DOHH2 (cell line): ENCODE data around the gene ADGRG1.

Source experiments
- H3F3A ChIP-seq: fragments of 200-600 bp; sonication (generic), shearing (Covaris generic); 2 replicates; pipeline ENCODE4 v1.6.0; 2016; ENCODE audit warnings: antibody characterized with exemption, mild to moderate bottlenecking; ENCODE audit not compliant: control insufficient read depth, insufficient read depth
- H3K27ac ChIP-seq: fragments of 200-600 bp; sonication (generic); 2 replicates; pipeline ENCODE4 v1.5.1; 2014; ENCODE audit warnings: low read depth, mild to moderate bottlenecking, low read length, moderate library complexity
- H3K27me3 ChIP-seq: fragments of 200-600 bp; sonication (generic); 2 replicates; pipeline ENCODE4 v1.6.1; 2014; ENCODE audit warnings: mild to moderate bottlenecking, low read length, mixed read lengths; ENCODE audit not compliant: control insufficient read depth
- H3K36me3 ChIP-seq: fragments of 200-600 bp; sonication (generic); 2 replicates; pipeline ENCODE4 v1.6.1; 2014; ENCODE audit warnings: mild to moderate bottlenecking, low read length, moderate library complexity, mixed read lengths; ENCODE audit not compliant: control insufficient read depth
- H3K4me1 ChIP-seq: fragments of 200-600 bp; sonication (generic); 2 replicates; pipeline ENCODE4 v1.6.1; 2014; ENCODE audit warnings: mild to moderate bottlenecking, low read length, mixed read lengths; ENCODE audit not compliant: control insufficient read depth
- H3K4me2 ChIP-seq: fragments of 200-600 bp; sonication (generic); 2 replicates; pipeline ENCODE4 v1.6.0; 2014; ENCODE audit warnings: mild to moderate bottlenecking, low read length, moderate library complexity
- H3K4me3 ChIP-seq: fragments of 200-600 bp; sonication (generic); 2 replicates; pipeline ENCODE4 v1.5.1; 2014; ENCODE audit warnings: mild to moderate bottlenecking, low read length, mixed read lengths
- H3K79me2 ChIP-seq: fragments of 200-600 bp; sonication (generic); 2 replicates; pipeline ENCODE4 v1.6.1; 2014; ENCODE audit warnings: mild to moderate bottlenecking, low read length, mixed read lengths; ENCODE audit not compliant: control insufficient read depth
- H3K9me2 ChIP-seq: fragments of 200-600 bp; sonication (generic); replicated peaks from 2 replicates; pipeline ENCODE4 v1.6.1; 2014; ENCODE audit warnings: mild to moderate bottlenecking, low read length, mixed read lengths; ENCODE audit not compliant: control insufficient read depth
- H3K9me3 ChIP-seq: fragments of 200-600 bp; sonication (generic); 2 replicates; pipeline ENCODE4 v1.6.1; 2014; ENCODE audit warnings: antibody characterized with exemption, low read length, mixed read lengths; ENCODE audit not compliant: control insufficient read depth, insufficient read depth
- H4K20me1 ChIP-seq: fragments of 200-600 bp; sonication (generic); 2 replicates; pipeline ENCODE4 v1.6.0; 2014; ENCODE audit warnings: low read depth, mild to moderate bottlenecking, antibody characterized with exemption, low read length, moderate library complexity; ENCODE audit not compliant: control insufficient read depth, insufficient read depth
- EZH2phosphoT487 ChIP-seq: fragments of 200-600 bp; sonication (generic); IDR thresholded peaks from 2 replicates; pipeline ENCODE4 v1.6.1; 2017; ENCODE audit warnings: borderline replicate concordance, mild to moderate bottlenecking, antibody characterized with exemption, low read length, moderate library complexity, mixed read lengths
- TF ChIP-seq, protein P1 (sequence below): fragments of 200-600 bp; sonication (generic); IDR thresholded peaks from one replicate; pipeline ENCODE4 v1.5.1; 2014; ENCODE audit warnings: antibody characterized with exemption, mild to moderate bottlenecking, low read depth, low read length; ENCODE audit not compliant: poor library complexity, severe bottlenecking

Gene ADGRG1

DNA sequence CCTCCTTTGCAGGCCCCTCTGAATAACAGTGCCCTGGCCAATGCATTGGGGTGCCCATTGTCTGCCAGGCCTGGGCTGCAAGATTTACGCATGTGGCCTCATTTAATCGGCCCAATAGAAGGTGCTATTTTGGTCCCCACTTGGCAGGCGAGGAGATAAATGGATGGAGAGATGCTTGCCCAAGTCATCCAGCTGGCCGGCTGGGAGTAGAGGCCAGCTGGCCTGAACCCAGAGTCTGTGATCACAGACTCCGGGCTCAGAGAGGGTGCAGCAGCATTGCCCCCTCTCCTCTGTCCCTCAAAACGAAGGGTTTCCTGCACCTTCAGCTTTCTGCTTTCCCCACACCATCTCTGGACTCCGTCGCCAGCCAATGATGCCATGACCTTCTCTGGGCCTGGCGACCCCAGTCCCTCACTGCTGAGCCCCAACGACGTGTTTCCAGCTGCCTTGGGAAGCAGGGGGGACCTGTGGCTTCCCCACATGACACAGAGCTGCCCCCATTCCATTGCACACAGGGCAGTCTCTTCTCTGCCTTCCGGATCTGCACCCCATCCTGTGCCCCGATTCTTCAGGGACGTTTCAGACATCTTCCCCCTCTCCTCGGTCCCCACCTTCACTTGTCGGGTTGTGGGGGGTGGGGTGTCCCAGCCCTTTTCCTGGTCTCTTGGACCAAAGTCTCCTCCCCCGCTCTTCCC lies 3.5 kb upstream of the ADGRG1 start:
- no peak for TF ChIP-seq EZH2phosphoT487
- TF ChIP-seq, protein P1, sequence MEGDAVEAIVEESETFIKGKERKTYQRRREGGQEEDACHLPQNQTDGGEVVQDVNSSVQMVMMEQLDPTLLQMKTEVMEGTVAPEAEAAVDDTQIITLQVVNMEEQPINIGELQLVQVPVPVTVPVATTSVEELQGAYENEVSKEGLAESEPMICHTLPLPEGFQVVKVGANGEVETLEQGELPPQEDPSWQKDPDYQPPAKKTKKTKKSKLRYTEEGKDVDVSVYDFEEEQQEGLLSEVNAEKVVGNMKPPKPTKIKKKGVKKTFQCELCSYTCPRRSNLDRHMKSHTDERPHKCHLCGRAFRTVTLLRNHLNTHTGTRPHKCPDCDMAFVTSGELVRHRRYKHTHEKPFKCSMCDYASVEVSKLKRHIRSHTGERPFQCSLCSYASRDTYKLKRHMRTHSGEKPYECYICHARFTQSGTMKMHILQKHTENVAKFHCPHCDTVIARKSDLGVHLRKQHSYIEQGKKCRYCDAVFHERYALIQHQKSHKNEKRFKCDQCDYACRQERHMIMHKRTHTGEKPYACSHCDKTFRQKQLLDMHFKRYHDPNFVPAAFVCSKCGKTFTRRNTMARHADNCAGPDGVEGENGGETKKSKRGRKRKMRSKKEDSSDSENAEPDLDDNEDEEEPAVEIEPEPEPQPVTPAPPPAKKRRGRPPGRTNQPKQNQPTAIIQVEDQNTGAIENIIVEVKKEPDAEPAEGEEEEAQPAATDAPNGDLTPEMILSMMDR: no peak
- Histone ChIP-seq H3K4me2 (no peak overlapping the region), H3K4me1 (no peaks in the 10 kb centered on the region), H3K9me2 (no peaks in the 10 kb centered on the region), H3K27ac (no peak overlapping the region), H4K20me1 (no peaks in the 10 kb centered on the region), H3K27me3 (peaks cover 22% of the 10 kb centered on the region), H3K36me3 (no peaks in the 10 kb centered on the region), H3K9me3 (no peaks in the 10 kb centered on the region), H3F3A (no peaks in the 10 kb centered on the region), H3K4me3 (no peak overlapping the region), H3K79me2 (no peaks in the 10 kb centered on the region)

DNA sequence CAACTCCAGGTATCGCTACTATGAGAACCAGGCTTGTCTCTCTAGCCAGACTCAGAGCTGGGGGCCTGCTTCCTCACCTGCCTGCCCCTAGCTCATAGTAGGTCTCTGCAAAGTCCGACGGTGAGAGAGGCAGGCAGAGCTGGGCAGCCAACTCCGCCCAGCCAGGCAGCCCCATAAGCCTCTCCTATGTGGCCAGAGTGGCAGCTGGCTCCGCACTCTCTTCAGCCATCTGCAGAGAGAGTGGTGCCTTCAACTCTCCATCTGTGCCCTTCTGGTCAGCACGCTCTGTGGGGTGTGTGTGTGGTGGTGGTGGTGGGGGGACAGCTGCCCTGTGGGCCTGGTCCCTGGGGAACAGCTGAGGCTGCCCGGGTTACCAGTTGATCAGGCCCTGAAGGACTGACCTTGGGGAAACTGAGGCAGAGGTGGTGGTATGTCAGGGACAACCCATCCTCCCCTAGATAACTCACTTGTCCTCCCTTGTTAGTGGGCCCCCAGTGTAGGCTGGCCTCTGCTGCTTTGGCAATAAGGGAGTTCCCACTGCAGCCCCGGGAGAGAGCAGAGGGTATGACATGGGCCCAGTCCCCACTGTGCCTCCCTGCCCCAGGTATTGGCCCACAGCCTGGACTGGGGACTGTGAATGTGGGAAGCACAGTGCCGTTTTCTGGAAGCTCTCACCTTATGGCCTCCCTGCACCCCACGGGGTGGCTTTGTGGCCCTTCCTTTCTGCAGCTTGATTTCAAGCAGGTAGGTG lies 1.8 kb upstream of the ADGRG1 start:
- no peaks in the 10 kb centered on the region for H4K20me1 ChIP-seq
- H3K36me3 ChIP-seq: no peaks in the 10 kb centered on the region
- no peak overlapping the region for H3K27ac ChIP-seq
- H3K79me2 ChIP-seq: no peaks in the 10 kb centered on the region
- H3K4me2 ChIP-seq: no peak overlapping the region
- H3K4me1 ChIP-seq: no peaks in the 10 kb centered on the region
- H3K9me2 ChIP-seq: no peaks in the 10 kb centered on the region
- no peaks in the 10 kb centered on the region for H3F3A ChIP-seq
- no peak overlapping the region for H3K4me3 ChIP-seq
- H3K9me3 ChIP-seq: no peaks in the 10 kb centered on the region
- TF ChIP-seq EZH2phosphoT487: no peak
- TF ChIP-seq, protein P1: no peak
- peaks cover 31% of the 10 kb centered on the region for H3K27me3 ChIP-seq

DNA sequence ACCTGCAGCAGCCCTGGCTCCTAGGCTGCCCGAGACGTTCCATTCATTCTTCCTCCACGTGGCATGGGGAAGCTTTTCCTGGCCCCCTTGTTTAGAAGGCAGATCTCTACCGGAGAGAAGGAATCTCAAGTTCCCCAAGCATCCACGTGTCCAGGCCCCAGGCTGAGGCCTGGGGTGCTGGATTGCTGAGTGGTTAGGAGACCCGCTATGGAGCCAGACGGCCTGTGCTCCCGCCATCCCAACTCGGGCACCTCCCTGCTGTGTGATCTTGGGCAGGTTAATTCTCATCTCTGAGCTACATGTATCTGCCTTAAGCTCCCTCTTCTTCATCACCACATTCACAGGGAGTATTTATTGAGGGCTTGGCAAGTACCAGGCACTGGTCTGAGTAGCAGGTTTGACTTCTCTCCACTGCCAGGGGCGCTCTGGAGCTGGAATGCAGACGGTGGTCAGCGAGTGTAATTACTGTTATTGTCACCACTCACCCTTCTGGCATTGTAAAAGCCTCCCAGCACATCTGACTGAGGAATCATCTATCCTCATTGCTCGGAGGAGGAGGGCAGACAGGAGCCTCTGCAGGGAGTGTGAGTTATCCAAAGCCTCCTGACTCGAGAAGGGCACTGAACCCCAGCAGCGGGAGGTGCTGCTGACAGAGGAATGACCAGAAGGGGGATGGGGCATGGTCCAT lies 1.1 kb upstream of the ADGRG1 start:
- H3K79me2 ChIP-seq: no peaks in the 10 kb centered on the region
- H3K4me2 ChIP-seq: no peak overlapping the region

More for the DNA sequence above, 1.1 kb upstream of the ADGRG1 start:
- Histone ChIP-seq H4K20me1 (no peaks in the 10 kb centered on the region), H3K4me1 (no peaks in the 10 kb centered on the region), H3K36me3 (no peaks in the 10 kb centered on the region), H3F3A (no peaks in the 10 kb centered on the region), H3K9me2 (no peaks in the 10 kb centered on the region), H3K27ac (no peak overlapping the region), H3K9me3 (no peaks in the 10 kb centered on the region), H3K27me3 (peaks cover 31% of the 10 kb centered on the region), H3K4me3 (no peak overlapping the region)
- TF ChIP-seq, protein P1: no peak
- no peak for TF ChIP-seq EZH2phosphoT487
